ENCODE measurements around the gene GNB2.

The GNB2 gene

GRCh38 chr7:100673302-100673941 lies at the start of gene GNB2:
GNB2 (plus strand) TSS chr7:100673740; CDS start chr7:100676266, 2,526 bp downstream.
- FAIRE-seq = peak; percentile 90
- peak; percentile 98 for DNase-seq (ENCODE audit: low spot score)

- no peak for DNase-seq (ENCODE audit: low spot score)
- no peak for FAIRE-seq
Measured at GRCh38 chr7:100623951-100624824, 49.4 kb upstream of the GNB2 start.

- no peak for FAIRE-seq
Measured at GRCh38 chr7:100626055-100626454, 47.5 kb upstream of the GNB2 start.

GRCh38 chr7:100626530-100627237 lies 46.9 kb upstream of the GNB2 start:
- FAIRE-seq = no peak
- peak; percentile 25 for DNase-seq (ENCODE audit: low spot score)

More at GRCh38 chr7:100626055-100626454, 47.5 kb upstream of the GNB2 start:
- no peak for DNase-seq (ENCODE audit: low spot score)

GRCh38 chr7:100627238-100627549 lies 46.3 kb upstream of the GNB2 start:
- no peak for DNase-seq (ENCODE audit: low spot score)
- no peak for FAIRE-seq

- DNase-seq (ENCODE audit: low spot score) (no peak), FAIRE-seq (no peak)
Measured at GRCh38 chr7:100629117-100629716, 44.3 kb upstream of the GNB2 start.

- DNase-seq (ENCODE audit: low spot score) (no peak), FAIRE-seq (no peak)
Measured at GRCh38 chr7:100630066-100630465, 43.5 kb upstream of the GNB2 start.

GRCh38 chr7:100632951-100633717 lies 40.4 kb upstream of the GNB2 start:
- DNase-seq (ENCODE audit: low spot score) = no peak
- FAIRE-seq = no peak

GRCh38 chr7:100639995-100640516 lies 33.5 kb upstream of the GNB2 start:
- no peak for DNase-seq (ENCODE audit: low spot score)
- no peak for FAIRE-seq

GRCh38 chr7:100640517-100641440 lies 32.8 kb upstream of the GNB2 start:
- FAIRE-seq (no peak), DNase-seq (ENCODE audit: low spot score) (no peak)

GRCh38 chr7:100641463-100641859 lies 32.1 kb upstream of the GNB2 start, which contains the start of gene TFR2:
TFR2 (minus strand) TSS chr7:100641552; CDS start chr7:100641509, 43 bp downstream.
- FAIRE-seq = no peak

GRCh38 chr7:100641860-100642533 lies 31.5 kb upstream of the GNB2 start:
- DNase-seq (ENCODE audit: low spot score) (no peak), FAIRE-seq (no peak)

More at GRCh38 chr7:100641463-100641859, 32.1 kb upstream of the GNB2 start, which contains the start of gene TFR2:
- DNase-seq (ENCODE audit: low spot score) = no peak

- DNase-seq (ENCODE audit: low spot score) (no peak), FAIRE-seq (no peak)
Measured at GRCh38 chr7:100642534-100642907, 31.0 kb upstream of the GNB2 start.

GRCh38 chr7:100649826-100650565 lies 23.5 kb upstream of the GNB2 start:
- FAIRE-seq (no peak), DNase-seq (ENCODE audit: low spot score) (no peak)

GRCh38 chr7:100654908-100655831 lies 18.4 kb upstream of the GNB2 start:
- DNase-seq (ENCODE audit: low spot score) (no peak), FAIRE-seq (no peak)

GRCh38 chr7:100655908-100656674 lies 17.4 kb upstream of the GNB2 start, which contains the start of gene ACTL6B:
ACTL6B (minus strand) TSS chr7:100656448; CDS start chr7:100656354, 94 bp downstream.
- DNase-seq (ENCODE audit: low spot score) (no peak), FAIRE-seq (no peak)

All from RCC 7860 (cell line).